GM13976 (cell line): ENCODE measurements around the gene FAM229B.
"Not testable (repeated sequence)": the region's sequence is repeated elsewhere in the genome, so short reads cannot be mapped to it uniquely, and the experiment has no call there.

Experiments
- DNase-seq: peaks from one replicate; pipeline ENCODE4 v3.0.0; 2012; ENCODE audit warnings: low spot score
- in situ Hi-C: fragments of 300-500 bp; cut with MboI; formaldehyde crosslinking; loops from one replicate; pipeline ENCODE4 v1.12.0; 2022; ENCODE audit warnings: low sequenced_read_pairs, mixed read lengths, inconsistent platforms; ENCODE audit not compliant: unreplicated experiment
- TF ChIP-seq, protein P1 (sequence below): IDR thresholded peaks from 2 replicates; pipeline ENCODE4 v1.5.1; 2012; ENCODE audit warnings: borderline replicate concordance, mild to moderate bottlenecking; ENCODE audit not compliant: insufficient read depth; ENCODE audit errors: extremely low read depth, missing control alignments, control extremely low read depth

Gene FAM229B

DNA sequence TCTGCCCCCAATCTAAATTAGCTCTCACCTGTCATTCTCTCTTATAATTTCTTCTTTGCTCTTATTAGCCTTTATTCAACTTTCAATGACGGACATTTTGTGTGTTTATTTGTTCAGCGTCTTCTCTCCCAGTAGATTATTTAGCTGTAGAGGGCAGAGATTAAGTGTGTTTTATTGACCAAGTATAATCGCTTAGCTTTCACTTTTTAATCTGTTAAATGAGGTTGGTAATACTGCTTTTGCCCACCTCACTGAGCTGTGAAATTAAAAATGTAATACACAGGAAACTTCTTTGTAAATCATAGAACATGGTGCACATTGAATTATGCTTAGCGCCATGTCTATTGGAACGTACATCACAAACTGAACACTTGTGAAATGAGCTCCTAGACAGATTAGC is 37.0 kb upstream of the FAM229B start:
- no peak for DNase-seq
- TF ChIP-seq, protein P1, sequence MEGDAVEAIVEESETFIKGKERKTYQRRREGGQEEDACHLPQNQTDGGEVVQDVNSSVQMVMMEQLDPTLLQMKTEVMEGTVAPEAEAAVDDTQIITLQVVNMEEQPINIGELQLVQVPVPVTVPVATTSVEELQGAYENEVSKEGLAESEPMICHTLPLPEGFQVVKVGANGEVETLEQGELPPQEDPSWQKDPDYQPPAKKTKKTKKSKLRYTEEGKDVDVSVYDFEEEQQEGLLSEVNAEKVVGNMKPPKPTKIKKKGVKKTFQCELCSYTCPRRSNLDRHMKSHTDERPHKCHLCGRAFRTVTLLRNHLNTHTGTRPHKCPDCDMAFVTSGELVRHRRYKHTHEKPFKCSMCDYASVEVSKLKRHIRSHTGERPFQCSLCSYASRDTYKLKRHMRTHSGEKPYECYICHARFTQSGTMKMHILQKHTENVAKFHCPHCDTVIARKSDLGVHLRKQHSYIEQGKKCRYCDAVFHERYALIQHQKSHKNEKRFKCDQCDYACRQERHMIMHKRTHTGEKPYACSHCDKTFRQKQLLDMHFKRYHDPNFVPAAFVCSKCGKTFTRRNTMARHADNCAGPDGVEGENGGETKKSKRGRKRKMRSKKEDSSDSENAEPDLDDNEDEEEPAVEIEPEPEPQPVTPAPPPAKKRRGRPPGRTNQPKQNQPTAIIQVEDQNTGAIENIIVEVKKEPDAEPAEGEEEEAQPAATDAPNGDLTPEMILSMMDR: no peak
- in situ Hi-C loops: no loop called here

DNA sequence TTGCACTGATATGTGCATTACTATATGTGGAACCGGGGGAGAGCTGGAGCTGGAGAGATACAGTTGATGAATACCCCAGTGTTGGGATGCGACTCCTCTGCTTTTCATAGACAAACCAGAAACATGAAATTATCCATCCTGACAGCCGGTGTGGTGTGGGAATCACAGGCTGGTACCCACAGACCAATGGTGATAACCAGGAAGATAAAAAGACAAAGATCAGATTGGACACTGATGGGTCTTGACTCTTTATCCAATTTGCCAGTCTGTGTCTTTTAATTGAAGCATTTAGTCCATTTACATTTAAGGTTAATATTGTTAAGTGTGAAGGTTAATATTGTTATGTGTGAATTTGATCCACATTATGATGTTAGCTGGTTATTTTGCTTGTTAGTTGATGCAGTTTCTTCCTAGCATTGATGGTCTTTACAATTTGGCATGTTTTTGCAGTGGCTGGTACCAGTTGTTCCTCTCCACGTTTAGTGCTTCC is 36.1 kb upstream of the FAM229B start:
- DNase-seq, in situ Hi-C loops: not testable (repeated sequence)

DNA sequence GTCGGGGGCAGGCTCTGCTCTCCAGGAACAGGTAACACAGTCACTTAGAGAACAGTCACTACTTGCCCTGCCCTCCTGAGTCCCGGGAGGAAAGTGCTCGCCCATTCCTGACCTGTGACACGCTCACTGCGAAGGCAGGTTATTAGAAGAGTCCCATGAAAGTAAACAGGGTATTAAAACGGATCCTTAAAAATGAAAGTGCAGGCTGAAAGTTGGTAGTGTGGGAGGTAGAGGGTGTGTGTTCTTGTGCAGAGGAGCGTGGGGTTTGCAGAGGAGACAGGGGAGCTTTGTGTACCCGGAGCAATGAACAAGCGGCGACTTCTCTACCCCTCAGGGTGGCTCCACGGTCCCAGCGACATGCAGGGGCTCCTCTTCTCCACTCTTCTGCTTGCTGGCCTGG is 33.4 kb upstream of the FAM229B start, which contains the start of gene CCN6:
TSS of gene CCN6 (plus strand) at position 104 of the 400 bp plus-strand sequence. CDS start at position 358, 254 bp downstream.
- in situ Hi-C loops: no loop called here
- TF ChIP-seq, protein P1: no peak
- no peak for DNase-seq

DNA sequence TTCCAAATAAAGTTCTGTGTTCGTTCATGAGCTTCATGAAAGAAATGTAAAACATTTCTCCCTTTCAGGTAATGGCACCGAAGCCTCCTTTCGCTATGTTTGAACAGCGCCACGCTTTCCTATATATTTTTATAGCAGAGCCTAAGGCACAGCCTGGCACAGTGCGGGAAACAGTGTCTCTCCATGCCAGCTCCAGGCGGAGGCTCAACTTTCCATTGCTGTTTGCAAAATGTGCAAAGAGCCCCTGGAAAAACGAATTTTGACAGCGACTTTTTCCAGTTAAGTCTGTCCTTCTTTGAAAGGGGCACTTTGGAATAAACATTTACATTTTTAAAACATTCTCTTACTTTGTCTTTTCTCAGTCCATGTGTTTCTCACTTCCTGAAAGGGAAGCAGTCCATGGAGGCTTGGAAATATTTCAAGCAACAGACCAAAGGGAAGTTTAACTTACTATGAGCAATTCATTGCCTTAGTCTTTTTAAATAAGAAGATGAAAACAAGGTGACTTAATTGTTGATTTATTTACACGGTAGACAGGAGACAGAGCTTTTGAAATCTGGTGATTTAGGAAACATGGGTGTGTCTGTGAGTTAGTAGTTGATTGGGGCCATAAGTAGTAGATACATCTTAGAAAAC is 32.7 kb upstream of the FAM229B start:
- no peak for DNase-seq
- in situ Hi-C loops: no loop called here
- TF ChIP-seq, protein P1: no peak

DNA sequence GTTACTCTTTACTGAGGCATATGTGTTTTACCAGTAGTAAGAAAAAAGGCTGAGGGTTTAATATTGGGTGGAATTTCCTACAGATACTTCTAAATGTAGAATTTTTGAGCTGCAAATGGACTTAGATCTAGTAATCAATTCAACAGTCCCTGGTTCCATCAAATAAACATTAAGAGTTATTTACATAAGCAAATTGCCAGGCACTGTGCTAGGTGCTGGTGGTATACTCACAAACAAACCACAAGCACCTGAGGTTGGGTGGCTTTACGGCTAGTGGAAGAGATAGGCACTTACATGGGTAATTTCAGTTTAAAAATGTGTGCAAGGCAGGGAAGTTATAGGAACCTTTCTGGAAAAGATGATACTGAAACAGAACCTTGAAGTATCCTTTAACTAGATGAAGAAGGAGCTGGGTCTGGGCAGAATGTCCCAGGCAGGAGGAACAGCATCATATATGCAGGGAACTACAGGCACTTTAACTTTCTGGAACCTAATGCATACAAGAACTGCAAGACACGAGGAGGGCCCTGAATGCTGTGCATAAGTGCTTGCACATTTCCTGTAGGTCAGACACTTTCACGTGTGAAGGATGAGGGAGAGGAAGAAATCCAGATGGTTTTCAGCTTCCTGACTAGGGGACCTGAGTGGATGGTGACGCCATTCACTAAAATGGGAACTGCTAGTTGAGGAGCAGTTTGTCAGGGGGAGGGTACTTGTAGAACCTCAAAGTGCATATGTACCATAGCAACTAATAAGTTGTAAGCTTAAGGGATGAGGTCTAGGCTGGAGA is 29.0 kb upstream of the FAM229B start:
- in situ Hi-C loops: no loop called here
- DNase-seq: no peak
- TF ChIP-seq, protein P1: no peak

DNA sequence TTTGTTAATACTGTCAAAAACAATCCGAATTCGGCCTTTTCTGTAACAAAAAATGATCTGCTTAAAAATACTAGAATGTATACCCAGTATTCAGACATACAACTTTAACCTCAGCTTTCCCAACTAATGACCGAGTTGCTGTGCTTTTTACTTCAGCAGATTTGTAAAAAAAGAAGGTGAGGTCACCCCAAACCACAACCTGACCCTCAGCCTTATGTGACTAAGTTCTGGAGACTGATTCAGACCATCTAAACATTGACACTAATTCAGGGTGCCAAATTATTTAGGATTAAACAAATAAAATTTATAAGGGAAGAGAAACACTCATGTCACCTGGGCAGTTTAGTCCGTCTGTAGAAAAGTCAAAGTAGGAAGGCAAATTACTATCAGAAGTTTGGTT is 25.8 kb upstream of the FAM229B start:
- DNase-seq: no peak
- TF ChIP-seq, protein P1: no peak
- in situ Hi-C loops: no loop called here

DNA sequence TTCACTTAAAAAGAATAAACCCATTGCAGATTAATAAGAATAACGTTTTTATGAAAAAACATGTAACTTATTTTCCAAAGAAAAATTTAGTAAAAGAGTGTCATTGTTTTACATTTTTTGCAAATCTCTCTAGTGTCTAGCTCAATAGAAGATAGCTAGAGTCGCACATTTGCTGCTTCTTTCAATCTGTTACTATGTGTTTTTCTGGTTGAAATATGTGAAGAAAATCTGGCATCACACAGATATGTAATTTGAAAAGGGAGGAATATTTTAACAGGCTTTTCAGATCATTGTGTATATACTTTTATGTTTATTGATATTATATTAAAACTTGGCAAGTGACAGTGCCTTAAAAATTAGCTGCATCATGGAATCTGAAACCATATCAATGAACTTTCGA is 24.4 kb upstream of the FAM229B start:
- in situ Hi-C loops: no loop called here
- no peak for DNase-seq
- TF ChIP-seq, protein P1: no peak
